GM18907 (cell line): ENCODE results near the gene EMC9.
A peak's percentile ranks its signal among the peaks of the same experiment; 100 is the strongest.

Source experiments
- ATAC-seq: cut with Tn5 transposase; IDR thresholded peaks from one replicate; pipeline ENCODE4 v1.9.1; 2021; ENCODE audit warnings: mild to moderate bottlenecking, moderate library complexity; ENCODE audit not compliant: unreplicated experiment

The EMC9 gene

GRCh38 chr14:24141097-24141880, at the start of gene EMC9:
Gene EMC9 (minus strand): TSS chr14:24141591. CDS start chr14:24141304, 287 bp downstream.
- peak; percentile 86 for ATAC-seq

DNA sequence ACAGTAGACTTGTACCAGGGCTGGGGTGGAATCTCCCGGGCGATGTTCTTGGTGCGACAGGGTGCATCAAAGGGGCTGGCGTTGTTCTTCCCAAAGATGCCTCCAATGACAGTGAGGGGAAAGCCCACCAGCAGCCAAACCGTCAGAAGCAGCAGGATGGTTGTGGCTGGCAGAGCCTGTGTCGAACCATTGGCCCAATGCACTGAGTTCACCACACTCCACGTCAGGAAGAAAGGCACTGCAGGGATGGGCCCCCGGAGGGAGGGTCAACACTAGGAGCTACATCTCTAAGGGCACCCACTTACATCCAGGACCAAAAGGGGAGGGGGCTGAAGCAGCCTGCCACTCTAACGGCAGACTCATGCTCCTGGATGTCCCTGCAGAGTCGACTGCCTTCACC, 49.0 kb upstream of the EMC9 start:
- ATAC-seq, result no peak

DNA sequence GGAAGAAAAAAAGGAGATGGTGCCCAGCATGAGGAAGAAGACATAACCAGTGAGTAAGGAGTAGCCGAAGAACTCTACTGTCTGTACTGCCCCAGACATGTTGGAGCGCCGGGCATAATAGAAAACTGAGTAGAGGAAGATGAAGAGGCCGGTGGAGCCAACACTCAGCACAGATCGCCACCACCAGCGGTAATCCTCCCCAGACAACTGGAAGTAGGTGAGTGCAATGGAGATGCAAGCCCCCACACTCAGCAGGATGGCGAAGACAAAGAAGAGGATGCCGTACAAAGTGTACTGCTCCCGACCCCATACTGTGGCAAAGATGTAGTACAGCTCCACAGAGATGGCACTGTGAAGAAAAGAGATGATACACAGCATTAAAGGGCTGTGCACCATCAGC, 48.1 kb upstream of the EMC9 start:
- ATAC-seq, result no peak

GRCh38 chr14:24189059-24189375, 47.6 kb upstream of the EMC9 start:
- no peak for ATAC-seq

GRCh38 chr14:24188251-24189058, 47.1 kb upstream of the EMC9 start, which contains the start of gene IPO4:
Gene IPO4 (minus strand): TSS chr14:24188816. CDS start chr14:24188787, 29 bp downstream.
- ATAC-seq, result peak; percentile 80

GRCh38 chr14:24187539-24187915, 46.1 kb upstream of the EMC9 start:
- no peak for ATAC-seq

DNA sequence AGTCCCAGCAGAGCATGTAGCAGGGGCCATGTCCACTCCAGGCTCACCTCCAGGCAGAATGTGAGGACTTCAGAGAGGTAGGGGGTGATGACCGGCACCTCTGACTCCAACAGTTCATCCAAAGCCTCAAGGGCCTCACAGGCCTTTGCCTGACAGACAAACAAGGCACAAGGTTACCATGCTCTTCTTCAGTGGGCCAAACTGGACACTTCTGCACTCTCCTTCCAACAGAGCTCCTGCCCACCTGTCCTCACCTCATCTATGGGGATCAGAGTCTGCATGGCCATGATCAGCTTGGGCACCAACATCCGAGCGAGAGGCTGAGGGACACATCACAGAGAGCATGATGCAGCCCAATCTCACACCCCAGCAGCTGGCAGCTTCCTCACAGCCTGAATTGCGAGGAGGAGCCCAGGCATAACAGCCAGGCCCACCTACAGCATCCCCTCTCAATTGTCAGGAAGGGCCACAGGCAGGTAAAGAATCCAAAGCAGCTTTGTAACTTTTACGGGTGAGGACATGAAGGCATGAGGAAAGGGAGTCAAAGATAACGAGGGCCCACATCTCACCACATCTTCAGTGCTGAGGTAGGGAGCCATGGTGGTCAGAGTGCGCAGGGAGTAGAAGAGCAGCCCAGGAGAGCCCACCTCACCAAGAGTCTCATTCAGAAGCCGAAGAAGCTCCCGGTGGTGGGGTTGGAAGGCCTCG, 45.6 kb upstream of the EMC9 start:
- no peak for ATAC-seq

GRCh38 chr14:24185741-24186140, 44.4 kb upstream of the EMC9 start:
- no peak for ATAC-seq

DNA sequence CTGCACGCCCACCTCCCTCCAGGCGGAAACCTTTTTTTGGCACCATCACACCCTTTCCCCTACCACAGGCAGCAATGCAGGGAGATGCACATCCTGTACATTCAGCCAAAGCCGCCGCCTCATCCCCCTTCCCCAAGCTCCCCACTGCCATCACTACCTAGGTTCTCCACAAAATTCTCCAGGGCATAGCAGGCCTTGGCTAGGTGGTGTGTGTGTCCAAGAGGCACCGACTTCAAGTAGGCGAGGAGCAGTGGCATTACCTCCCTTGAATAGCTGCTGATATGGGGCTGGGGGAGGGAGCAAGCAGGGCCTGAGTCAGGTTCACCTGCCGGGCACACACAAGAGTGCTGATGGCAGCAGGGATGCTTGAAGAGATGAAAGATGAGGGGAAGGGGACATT, 43.6 kb upstream of the EMC9 start:
- no peak for ATAC-seq

- no peak for ATAC-seq
Measured at GRCh38 chr14:24184104-24184970, 42.9 kb upstream of the EMC9 start.

DNA sequence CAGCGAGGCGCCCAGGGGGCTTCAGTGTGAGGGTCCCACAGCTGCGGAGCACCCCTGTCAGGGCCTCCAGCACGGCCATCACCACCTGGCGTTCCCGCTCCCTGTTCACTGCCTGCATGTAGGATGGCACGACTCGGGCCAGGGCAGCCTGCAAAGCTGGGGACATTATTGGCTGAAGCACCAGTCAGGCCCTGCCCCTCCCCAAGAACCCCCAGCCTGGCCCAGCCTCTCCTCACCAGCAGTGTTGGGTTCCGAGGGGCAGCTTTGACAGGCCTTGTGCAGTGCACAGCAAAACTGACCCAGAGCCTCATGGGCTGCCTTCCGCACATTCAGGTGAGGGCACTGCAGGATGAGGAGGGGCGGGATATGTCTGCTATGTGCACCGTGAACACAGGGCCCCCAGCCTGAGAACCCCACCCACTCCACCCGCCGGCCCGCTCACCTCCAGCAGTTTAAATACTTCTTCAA, 41.7 kb upstream of the EMC9 start:
- no peak for ATAC-seq

GRCh38 chr14:24182110-24182882, 40.9 kb upstream of the EMC9 start:
- no peak for ATAC-seq

GRCh38 chr14:24181371-24182077, 40.1 kb upstream of the EMC9 start:
- no peak for ATAC-seq

DNA sequence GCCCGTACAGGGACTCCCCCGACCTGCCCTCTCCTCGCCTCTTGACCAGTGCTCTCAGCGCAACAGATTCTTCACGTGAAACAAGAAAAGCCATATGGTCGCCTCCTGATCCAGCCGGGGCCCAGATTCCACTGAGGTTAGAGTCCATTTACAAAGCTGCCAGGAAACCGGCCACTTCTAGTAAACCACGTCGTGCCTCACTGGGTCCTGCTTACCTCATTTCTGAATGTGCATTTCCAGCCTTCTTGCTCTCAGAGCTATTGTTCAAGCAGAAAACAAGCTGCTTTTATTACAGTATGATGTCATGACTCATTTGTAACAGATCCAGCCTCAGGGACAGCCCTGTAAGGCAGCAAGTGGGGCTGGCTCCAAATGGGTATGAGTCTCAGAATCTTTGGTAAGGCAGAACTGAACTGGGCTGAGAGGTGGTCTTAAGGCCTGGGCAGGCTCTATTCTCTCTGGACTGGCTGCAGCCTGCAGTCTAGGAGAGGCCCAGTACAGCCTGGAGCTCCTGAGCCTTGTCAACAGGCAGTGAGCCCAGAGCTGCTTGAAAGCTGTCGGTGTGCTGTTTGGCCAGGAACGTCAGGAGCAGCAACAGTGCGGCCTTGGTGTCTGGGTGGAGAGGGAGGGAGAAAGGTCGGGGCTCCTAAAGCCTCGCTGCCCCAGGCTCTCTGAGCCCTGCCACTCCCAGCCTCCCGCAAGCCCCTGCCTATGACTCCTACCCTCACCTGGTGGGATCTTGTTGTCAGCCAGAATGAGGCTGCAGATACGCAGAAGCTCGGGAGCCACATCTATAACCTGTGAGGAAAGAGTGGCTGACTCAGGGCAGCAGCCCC, 38.8 kb upstream of the EMC9 start:
- no peak for ATAC-seq

DNA sequence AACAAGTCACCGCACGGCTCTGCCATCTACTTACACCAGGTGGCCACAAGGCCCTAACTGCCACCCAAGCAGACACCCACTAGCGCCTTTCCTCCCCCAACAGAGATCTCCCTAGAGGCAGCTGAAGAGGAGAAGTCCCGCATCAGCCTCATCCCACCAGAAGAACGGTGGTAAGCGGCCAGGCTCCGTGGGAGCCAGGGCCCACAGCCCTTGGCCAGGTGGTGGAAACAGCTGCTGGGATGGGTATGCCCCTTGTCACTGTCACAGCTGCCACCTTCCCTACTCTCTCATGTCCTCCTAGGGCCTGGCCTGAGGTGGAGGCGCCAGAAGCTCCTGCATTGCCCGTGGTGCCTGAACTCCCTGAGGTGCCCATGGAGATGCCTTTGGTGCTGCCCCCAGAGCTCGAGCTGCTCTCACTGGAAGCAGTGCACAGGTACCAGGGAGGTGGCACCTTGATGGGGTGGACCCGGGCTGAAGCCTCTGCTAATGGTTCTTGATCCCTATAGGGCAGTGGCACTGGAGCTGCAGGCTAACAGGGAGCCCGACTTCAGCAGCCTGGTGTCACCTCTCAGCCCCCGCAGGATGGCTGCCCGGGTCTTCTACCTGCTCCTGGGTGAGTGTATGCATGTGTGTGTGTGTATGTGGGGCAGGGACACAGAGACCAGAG, 38.0 kb upstream of the EMC9 start:
- ATAC-seq, result no peak

- no peak for ATAC-seq
Measured at GRCh38 chr14:24178399-24179178, 37.2 kb upstream of the EMC9 start.

GRCh38 chr14:24177891-24178290, 36.5 kb upstream of the EMC9 start:
- ATAC-seq, result no peak
